AG04449 (cell line): Measurements from ENCODE around the gene TMEM200A.
"Not testable (repeated sequence)": the region's sequence is repeated elsewhere in the genome, so short reads cannot be mapped to it uniquely, and the experiment has no call there.

Experiments used
- CTCF ChIA-PET: fragments of 350-600 bp; formaldehyde crosslinking; extraction: SDS; loops from one replicate; lab custom pipeline; 2021; ENCODE audit warnings: antibody characterized with exemption; lab: Yijun Ruan, JAX
- POLR2A ChIA-PET: fragments of 400-600, 350-600 bp; formaldehyde crosslinking; extraction: SDS; loops from one replicate; lab custom pipeline; 2020; ENCODE audit warnings: antibody characterized with exemption, inconsistent platforms; lab: Yijun Ruan, JAX
- DNase-seq: peaks from one replicate; pipeline ENCODE4 v3.0.0-alpha.2; 2010; ENCODE audit warnings: low read depth, low spot score
- H3K4me3 ChIP-seq: 2 replicates; pipeline ENCODE4 v1.5.1; 2011; ENCODE audit warnings: low read depth, mild to moderate bottlenecking, control low read depth, low read length
- TF ChIP-seq, protein P1 (sequence below): IDR thresholded peaks from one replicate; pipeline ENCODE4 v1.5.1; 2011; ENCODE audit warnings: mild to moderate bottlenecking, moderate library complexity, low read length, control low read depth, inconsistent platforms; ENCODE audit not compliant: insufficient read depth; ENCODE audit errors: missing control alignments

Gene TMEM200A

DNA sequence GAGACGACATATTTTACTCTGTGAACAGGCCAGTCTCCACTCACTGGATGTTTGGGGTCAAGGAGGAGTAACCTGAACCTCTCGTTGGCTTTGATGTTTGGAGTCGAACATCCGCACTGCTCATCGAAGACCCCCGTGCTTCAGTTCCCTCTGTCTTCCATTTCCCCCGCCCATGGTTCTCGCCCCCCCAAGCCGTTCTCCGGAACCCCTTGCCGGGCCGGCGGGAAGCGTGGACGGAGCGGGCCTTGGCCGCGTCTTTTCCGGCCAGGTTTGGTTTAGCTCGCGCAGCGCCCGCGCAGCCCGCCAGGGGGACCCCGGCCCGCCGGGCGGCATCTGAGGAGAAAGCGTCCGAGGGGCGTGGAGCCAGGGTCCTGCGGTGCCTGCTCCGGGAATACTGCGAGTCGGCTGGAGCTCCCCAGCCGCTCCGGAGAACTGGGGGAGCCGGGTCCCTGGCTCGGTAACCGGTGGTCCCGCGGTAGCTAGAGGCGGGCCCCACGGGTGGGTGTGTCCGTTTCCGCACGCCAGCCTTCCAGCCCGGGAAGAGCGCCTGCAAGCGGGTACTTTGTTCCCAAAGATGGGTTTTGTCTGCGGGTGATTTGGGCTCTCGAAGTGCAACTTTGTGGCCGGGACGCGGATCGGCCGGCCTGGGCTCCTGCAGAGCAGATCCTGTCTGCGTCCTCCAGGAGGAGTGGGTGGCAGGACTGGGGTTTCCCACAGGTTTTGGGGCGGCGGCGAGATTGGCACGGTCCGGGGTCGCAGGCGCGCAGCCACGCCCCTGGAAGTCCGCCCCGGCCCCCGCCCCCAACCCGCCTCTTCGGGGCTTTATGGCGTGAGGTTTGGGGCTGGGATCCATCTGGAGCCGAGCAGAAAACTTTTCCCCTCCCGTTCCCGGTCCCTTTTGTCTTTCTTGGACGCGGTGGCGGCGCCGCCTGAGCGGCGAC is at the start of gene TMEM200A:
Gene TMEM200A, plus strand, starts transcription at position 852 of the 941 bp plus-strand sequence. CDS start 74,406 bp downstream, outside the sequence.
- peak within 1 kb of the TSS; percentile 92 for H3K4me3 ChIP-seq
- ChIA-PET CTCF (interaction anchor here (0.6 to 1.8 kb wide), 28 partner anchors 9 to 477 kb away, joined by 3 to 18 read pairs (median 4); no protein-coding TSS in a partner anchor), POLR2A (interaction anchor here (0.6 to 1.4 kb wide), 3 partner anchors 15 to 409 kb away, joined by 3 to 4 read pairs (median 3); no protein-coding TSS in a partner anchor)
- TF ChIP-seq, protein P1, sequence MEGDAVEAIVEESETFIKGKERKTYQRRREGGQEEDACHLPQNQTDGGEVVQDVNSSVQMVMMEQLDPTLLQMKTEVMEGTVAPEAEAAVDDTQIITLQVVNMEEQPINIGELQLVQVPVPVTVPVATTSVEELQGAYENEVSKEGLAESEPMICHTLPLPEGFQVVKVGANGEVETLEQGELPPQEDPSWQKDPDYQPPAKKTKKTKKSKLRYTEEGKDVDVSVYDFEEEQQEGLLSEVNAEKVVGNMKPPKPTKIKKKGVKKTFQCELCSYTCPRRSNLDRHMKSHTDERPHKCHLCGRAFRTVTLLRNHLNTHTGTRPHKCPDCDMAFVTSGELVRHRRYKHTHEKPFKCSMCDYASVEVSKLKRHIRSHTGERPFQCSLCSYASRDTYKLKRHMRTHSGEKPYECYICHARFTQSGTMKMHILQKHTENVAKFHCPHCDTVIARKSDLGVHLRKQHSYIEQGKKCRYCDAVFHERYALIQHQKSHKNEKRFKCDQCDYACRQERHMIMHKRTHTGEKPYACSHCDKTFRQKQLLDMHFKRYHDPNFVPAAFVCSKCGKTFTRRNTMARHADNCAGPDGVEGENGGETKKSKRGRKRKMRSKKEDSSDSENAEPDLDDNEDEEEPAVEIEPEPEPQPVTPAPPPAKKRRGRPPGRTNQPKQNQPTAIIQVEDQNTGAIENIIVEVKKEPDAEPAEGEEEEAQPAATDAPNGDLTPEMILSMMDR = peak; percentile 90
- DNase-seq = no peak

DNA sequence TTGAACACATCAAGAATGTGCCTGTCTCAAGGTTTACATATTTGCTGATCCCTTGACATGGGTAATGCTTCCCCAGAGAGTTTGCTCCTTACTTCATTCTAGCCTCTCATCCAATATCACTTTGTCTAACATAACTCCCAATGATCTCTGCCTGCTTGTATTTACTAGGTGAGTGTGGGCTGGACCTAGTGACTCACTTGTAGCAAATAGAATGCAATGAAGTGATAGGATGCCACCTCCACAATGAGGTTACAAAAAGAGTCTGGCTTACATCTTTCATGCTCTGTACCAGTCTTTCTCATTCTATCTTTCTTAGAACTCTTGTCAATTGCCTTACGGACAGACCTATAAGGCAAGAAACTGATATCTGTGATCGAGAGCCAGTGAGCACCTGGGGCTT is 44.9 kb upstream of the TMEM200A start:
- no peak overlapping the region for H3K4me3 ChIP-seq
- ChIA-PET CTCF (interaction anchor here (1.0 to 3.9 kb wide), 16 partner anchors 14 to 550 kb away, joined by 3 to 69 read pairs (median 6); no protein-coding TSS in a partner anchor), POLR2A (no interaction called here)
- TF ChIP-seq, protein P1 = no peak
- DNase-seq = no peak

DNA sequence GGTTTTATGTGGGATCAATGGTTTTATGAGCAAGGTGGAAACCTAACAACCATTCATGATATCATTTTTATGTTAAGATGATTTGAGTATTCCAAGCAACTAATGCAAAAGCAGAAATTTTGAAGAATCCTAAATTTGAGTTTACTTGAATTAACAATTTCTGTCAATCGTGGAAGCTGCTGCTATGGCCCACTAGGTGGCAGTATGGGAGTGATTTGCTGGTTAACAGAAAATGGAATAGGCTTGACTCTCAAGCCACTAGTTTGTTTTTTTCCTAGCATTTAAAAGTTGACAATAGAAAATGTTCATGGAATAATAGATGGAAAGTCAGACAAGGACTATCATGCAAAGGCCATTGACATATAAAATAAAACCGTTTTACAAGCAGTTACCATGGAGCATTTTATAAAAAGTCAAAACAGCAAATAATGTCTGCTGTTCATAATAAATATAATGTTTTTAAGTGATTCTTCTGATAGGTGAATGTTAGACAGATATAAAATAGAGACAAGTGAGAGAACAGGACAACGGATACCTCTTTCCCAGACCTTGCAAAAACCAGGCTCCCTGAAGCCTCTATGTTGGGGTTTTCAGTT is 43.0 kb upstream of the TMEM200A start:
- ChIA-PET POLR2A (no interaction called here), CTCF (interaction anchor here (1.0 to 3.9 kb wide), 19 partner anchors 9 to 549 kb away, joined by 3 to 69 read pairs (median 6); partner anchors contain the start of gene TMEM200A)
- TF ChIP-seq, protein P1 = peak; percentile 75
- no peak overlapping the region for H3K4me3 ChIP-seq
- DNase-seq = peak; percentile 26

DNA sequence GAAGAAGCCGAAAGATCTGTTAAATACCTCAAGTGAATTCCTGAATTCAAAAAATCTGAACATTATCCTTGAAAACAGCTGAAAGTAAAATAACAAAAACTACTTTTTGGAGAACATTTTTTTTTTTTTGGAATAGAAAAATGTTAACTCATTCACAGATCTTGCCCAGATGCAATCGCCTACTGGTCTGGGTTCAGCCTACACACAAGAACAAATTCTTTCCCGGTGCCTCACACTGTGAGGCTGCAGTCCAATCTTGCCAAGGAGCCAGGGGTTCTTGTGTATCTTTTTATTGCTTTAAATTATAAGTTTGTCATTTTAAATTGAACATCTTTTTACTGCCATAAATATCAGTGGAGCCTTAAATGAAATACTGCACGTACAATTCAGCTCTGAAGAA is 41.2 kb upstream of the TMEM200A start:
- TF ChIP-seq, protein P1 = no peak
- CTCF ChIA-PET = interaction anchor here (0.7 to 2.7 kb wide), 10 partner anchors 9 to 518 kb away, joined by 3 to 26 read pairs (median 3); no protein-coding TSS in a partner anchor
- DNase-seq = peak; percentile 70
- H3K4me3 ChIP-seq = no peak overlapping the region
- POLR2A ChIA-PET = no interaction called here

DNA sequence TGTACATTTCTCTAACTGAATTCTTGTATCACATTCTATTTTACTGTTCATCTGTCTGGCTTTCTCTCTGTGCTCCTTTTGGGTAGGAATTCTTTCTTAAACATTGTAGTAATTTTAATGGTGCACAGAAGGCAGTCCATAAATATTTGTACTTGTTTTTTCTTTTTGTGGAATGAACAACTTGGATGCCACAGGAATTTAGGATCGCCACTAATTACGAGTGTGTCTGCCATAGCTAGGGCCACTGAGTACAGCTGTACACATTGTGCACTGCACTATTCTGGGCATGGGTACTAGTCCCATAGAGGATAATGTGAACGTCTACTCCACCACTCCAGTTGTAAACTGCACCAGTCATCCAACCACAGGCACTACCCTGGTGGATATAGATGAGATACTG is 39.3 kb upstream of the TMEM200A start:
- POLR2A ChIA-PET = no interaction called here
- CTCF ChIA-PET = interaction anchor here (0.7 to 2.7 kb wide), 3 partner anchors 9 to 372 kb away, joined by 3 to 26 read pairs (median 4); partner anchors contain the start of gene TMEM200A
- TF ChIP-seq, protein P1 = no peak
- no peak overlapping the region for H3K4me3 ChIP-seq
- peak; percentile 54 for DNase-seq

DNA sequence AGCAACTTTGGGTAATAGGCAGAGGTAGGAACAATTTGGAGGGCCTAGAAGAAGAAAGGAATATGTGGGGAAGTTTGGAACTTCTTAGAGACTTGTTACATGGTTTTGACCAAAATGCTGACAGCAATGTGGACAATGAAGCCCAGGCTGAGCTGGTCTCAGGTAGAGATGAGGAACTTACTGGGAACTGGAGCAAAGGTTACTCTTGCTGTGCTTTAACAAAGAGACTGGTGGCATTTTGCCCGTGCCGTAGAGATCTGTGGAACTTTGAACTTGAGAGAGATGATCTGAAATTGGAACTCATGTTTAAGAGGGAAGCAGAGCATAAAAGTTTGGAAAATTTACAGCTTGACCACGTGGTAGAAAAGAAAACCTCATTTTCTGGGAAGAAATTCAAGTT is 28.3 kb upstream of the TMEM200A start:
- DNase-seq = no peak
- TF ChIP-seq, protein P1 = no peak
- ChIA-PET POLR2A (no interaction called here), CTCF (no interaction called here)
- no peak overlapping the region for H3K4me3 ChIP-seq

DNA sequence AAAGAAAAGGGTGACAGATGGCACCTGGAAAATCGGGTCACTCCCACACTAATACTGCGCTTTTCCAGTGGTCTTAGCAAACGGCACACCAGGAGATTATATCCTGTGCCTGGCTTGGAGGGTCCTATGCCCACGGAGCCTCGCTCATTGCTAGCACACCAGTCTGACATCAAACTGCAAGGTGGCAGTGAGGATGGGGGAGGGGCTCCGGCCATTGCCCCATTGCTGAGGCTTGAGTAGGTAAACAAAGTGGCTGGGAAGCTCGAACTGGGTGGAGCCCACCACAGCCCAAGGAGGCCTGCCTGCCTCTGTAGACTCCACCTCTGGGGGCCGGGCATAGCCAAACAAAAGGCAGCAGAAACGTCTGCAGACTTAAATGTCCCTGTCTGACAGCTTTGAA is 19.5 kb upstream of the TMEM200A start:
- H3K4me3 ChIP-seq, POLR2A ChIA-PET: not testable (repeated sequence)

More for the DNA sequence above, 19.5 kb upstream of the TMEM200A start:
- CTCF ChIA-PET, DNase-seq: not testable (repeated sequence)
